Esophagus muscularis mucosa (tissue), 3 donors: ENCODE data around the gene TSHZ3.

Experiments used
- CTCF ChIP-seq, 3 experiments: fragments of 200-600 bp in 2 of 3; fragments of 450-650 bp in 1 of 3; sonication (generic) in 2 of 3; IDR thresholded peaks; one replicate each; pipeline ENCODE4 v1.5.1; 2017 to 2019; ENCODE audit warnings: antibody characterized with exemption in 3 of 3, mild to moderate bottlenecking in 2 of 3, moderate library complexity in 1 of 3
- POLR2A ChIP-seq: fragments of 450-650 bp; IDR thresholded peaks from one replicate; pipeline ENCODE4 v1.6.1; 2017; ENCODE audit warnings: antibody characterized with exemption, moderate library complexity, mild to moderate bottlenecking, low read depth
- POLR2AphosphoS5 ChIP-seq, 2 donors: sonication (generic); formaldehyde crosslinking; IDR thresholded peaks; one replicate each; pipeline ENCODE4 v1.6.1; 2017; ENCODE audit warnings: antibody characterized with exemption in 2 of 2

GRCh38 chr19:31356587-31357314 is 7.5 kb upstream of the TSHZ3 start:
- TF ChIP-seq POLR2A: no peak
- peak; percentile 28 to 64 (median 51) for TF ChIP-seq CTCF (IDR thresholded peaks at IDR 0.05)
- TF ChIP-seq POLR2AphosphoS5 (IDR thresholded peaks at IDR 0.05): no peak
